ENCODE results near the gene CADPS2. TPM values are rescaled to one million over a fixed set of nuclear protein-coding genes. Genes with fewer than 3 reads are reported as not detected.

Gene CADPS2
- total and polyA plus RNA-seq, 5 donors from 2014 or later: 0.07 TPM; not detected in 4

DNA sequence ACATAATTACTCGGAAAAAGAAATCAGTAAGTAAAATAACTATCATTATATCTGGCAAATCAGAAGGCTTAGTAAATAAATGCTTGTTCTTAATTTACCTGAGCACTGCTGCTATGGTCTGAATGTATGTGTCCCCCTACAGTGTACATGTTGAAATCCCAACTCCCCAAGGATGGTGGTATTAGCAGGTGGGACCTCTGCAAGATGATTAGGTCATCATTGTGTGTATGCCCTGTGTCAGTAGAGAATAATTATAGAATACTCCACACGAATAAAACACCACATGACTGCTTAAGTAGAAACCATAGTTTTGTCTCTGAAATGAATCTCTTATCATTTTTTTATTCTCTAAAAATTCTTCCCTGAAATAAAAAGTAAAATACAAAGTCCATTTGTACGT lies 289.0 kb downstream of the CADPS2 start:
- ATAC-seq (ENCODE audit: low read depth in 2 of 2): no peak
- no peaks in the 10 kb centered on the region for H3K27me3 Mint-ChIP-seq
- no peak overlapping the region for H3K4me3 Mint-ChIP-seq
- H3K9me3 Mint-ChIP-seq: peaks cover 0 to 7% (median 2%) of the 10 kb centered on the region in 7 donors
- no peak overlapping the region for H3K27ac Mint-ChIP-seq
- DNase-seq: no peak
- Histone ChIP-seq H3K9me3 (ENCODE audit: control insufficient read depth in 2 of 2, low read length in 2 of 2) (no peaks in the 10 kb centered on the region), H3K36me3 (ENCODE audit: control insufficient read depth, insufficient read depth, low read length) (no peaks in the 10 kb centered on the region), H3K27ac (ENCODE audit: insufficient read depth, low read length, poor library complexity, severe bottlenecking) (no peak overlapping the region), H3K4me3 (ENCODE audit: low read depth, low read length) (no peak overlapping the region), H3K4me1 (ENCODE audit: control insufficient read depth, insufficient read depth, low read length, poor library complexity, severe bottlenecking) (no peaks in the 10 kb centered on the region), H3K27me3 (ENCODE audit: control insufficient read depth, insufficient read depth, low read length) (no peaks in the 10 kb centered on the region)
- no peaks in the 10 kb centered on the region for H3K4me1 Mint-ChIP-seq
- no peaks in the 10 kb centered on the region for H3K36me3 Mint-ChIP-seq

GRCh38 chr7:122595885-122596284 lies 290.4 kb downstream of the CADPS2 start:
- H3K36me3 ChIP-seq (ENCODE audit: control insufficient read depth, insufficient read depth, low read length): no peaks in the 10 kb centered on the region
- H3K27ac Mint-ChIP-seq: no peak overlapping the region
- no peak overlapping the region for H3K27ac ChIP-seq (ENCODE audit: insufficient read depth, low read length, poor library complexity, severe bottlenecking)
- H3K4me1 ChIP-seq (ENCODE audit: control insufficient read depth, insufficient read depth, low read length, poor library complexity, severe bottlenecking): no peaks in the 10 kb centered on the region
- no peak overlapping the region for H3K4me3 Mint-ChIP-seq
- H3K27me3 ChIP-seq (ENCODE audit: control insufficient read depth, insufficient read depth, low read length): no peaks in the 10 kb centered on the region
- H3K9me3 Mint-ChIP-seq: peaks cover 0 to 7% (median 4%) of the 10 kb centered on the region in 7 donors
- H3K27me3 Mint-ChIP-seq: no peaks in the 10 kb centered on the region
- ATAC-seq (ENCODE audit: low read depth in 2 of 2) (no peak), DNase-seq (no peak)
- no peaks in the 10 kb centered on the region for H3K4me1 Mint-ChIP-seq
- H3K36me3 Mint-ChIP-seq: no peaks in the 10 kb centered on the region
- no peak overlapping the region for H3K4me3 ChIP-seq (ENCODE audit: low read depth, low read length)
- no peaks in the 10 kb centered on the region for H3K9me3 ChIP-seq (ENCODE audit: control insufficient read depth in 2 of 2, low read length in 2 of 2)

DNA sequence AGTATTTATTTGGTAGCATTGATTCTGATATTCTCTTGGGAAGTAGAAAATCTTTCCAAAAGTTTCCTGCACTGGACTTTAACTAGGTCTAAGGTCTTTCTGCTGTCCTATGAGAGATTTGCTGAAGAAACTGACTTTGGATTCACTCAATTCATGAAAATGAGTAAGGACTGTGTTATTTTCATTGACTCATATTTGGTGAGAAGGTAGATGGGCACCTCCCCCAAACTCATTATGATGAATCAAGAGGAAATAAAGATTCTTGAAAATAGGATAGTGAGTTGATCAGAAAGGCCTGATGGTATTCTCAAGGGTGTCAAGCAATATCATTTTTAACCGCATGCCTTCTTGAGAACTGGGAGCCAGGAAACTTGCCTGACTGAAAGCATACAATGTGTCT lies 297.6 kb downstream of the CADPS2 start:
- ATAC-seq (ENCODE audit: low read depth in 2 of 2): no peak
- H3K36me3 ChIP-seq (ENCODE audit: control insufficient read depth, insufficient read depth, low read length): no peaks in the 10 kb centered on the region
- Mint-ChIP-seq H3K36me3 (no peaks in the 10 kb centered on the region), H3K27me3 (no peaks in the 10 kb centered on the region), H3K27ac (no peak overlapping the region), H3K4me3 (no peak overlapping the region), H3K9me3 (peaks cover 0 to 7% (median 3%) of the 10 kb centered on the region in 7 donors), H3K4me1 (no peaks in the 10 kb centered on the region)
- no peak for DNase-seq
- H3K4me1 ChIP-seq (ENCODE audit: control insufficient read depth, insufficient read depth, low read length, poor library complexity, severe bottlenecking): no peaks in the 10 kb centered on the region
- no peaks in the 10 kb centered on the region for H3K9me3 ChIP-seq (ENCODE audit: control insufficient read depth in 2 of 2, low read length in 2 of 2)
- no peaks in the 10 kb centered on the region for H3K27me3 ChIP-seq (ENCODE audit: control insufficient read depth, insufficient read depth, low read length)
- H3K27ac ChIP-seq (ENCODE audit: insufficient read depth, low read length, poor library complexity, severe bottlenecking): no peak overlapping the region
- no peak overlapping the region for H3K4me3 ChIP-seq (ENCODE audit: low read depth, low read length)

DNA sequence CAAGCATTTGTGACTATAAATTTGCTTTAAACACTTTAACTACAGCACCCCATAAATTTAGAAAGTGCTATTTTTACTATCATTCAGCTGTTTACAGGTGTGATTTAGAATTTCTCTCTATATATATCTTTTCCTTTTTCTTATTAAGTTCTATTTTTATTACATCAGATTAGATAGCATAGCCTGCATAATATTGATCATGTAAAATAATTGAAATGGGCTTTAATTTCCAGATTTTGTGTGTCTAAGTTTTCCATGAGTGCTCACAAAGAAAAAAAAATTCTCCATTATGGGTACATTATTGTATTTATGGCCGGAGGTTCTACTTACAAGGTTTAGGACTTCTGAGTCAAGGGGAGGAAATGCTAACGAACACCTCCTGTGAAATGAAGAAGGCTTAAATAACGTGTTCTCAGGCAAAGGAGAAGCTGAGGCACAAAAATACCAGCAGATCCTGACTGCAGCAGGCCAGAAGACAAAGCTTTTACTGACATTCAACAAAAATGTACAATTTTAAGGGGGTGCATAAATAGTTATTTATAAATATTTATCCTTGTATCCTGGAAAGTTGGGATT lies 301.5 kb downstream of the CADPS2 start:
- Mint-ChIP-seq H3K9me3 (peaks cover 0 to 5% (median 0%) of the 10 kb centered on the region in 7 donors), H3K27me3 (no peaks in the 10 kb centered on the region), H3K27ac (no peak overlapping the region), H3K36me3 (no peaks in the 10 kb centered on the region), H3K4me3 (no peak overlapping the region), H3K4me1 (no peaks in the 10 kb centered on the region)
- no peaks in the 10 kb centered on the region for H3K9me3 ChIP-seq (ENCODE audit: control insufficient read depth in 2 of 2, low read length in 2 of 2)
- H3K27ac ChIP-seq (ENCODE audit: insufficient read depth, low read length, poor library complexity, severe bottlenecking): no peak overlapping the region
- H3K36me3 ChIP-seq (ENCODE audit: control insufficient read depth, insufficient read depth, low read length): no peaks in the 10 kb centered on the region
- ATAC-seq (ENCODE audit: low read depth in 2 of 2) (no peak), DNase-seq (no peak)
- H3K4me3 ChIP-seq (ENCODE audit: low read depth, low read length): no peak overlapping the region
- no peaks in the 10 kb centered on the region for H3K27me3 ChIP-seq (ENCODE audit: control insufficient read depth, insufficient read depth, low read length)
- no peaks in the 10 kb centered on the region for H3K4me1 ChIP-seq (ENCODE audit: control insufficient read depth, insufficient read depth, low read length, poor library complexity, severe bottlenecking)

DNA sequence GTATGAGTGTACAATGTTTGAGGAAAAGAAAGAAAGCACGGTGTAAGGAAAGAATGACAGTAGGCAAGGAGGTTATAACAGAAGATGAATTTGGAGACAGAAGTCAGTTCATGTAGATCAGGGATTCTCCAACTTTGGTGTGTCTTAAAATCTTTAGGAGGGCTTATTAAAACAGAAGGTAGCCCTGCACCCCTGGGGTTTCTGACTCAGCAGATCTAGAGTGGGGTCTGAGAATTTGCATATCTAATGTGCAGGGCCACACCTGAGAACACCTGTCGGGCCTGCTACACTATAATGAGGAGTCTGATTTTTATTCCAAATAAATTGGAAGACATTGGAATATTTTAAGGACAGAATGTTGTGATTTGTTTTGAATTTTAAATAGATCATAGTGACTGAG lies 307.9 kb downstream of the CADPS2 start:
- Mint-ChIP-seq H3K4me3 (no peak overlapping the region), H3K36me3 (no peaks in the 10 kb centered on the region), H3K4me1 (no peaks in the 10 kb centered on the region), H3K27ac (no peak overlapping the region), H3K9me3 (peaks cover 0 to 8% (median 2%) of the 10 kb centered on the region in 7 donors), H3K27me3 (no peaks in the 10 kb centered on the region)
- ATAC-seq (ENCODE audit: low read depth in 2 of 2) (no peak), DNase-seq (no peak)
- Histone ChIP-seq H3K4me1 (ENCODE audit: control insufficient read depth, insufficient read depth, low read length, poor library complexity, severe bottlenecking) (no peaks in the 10 kb centered on the region), H3K36me3 (ENCODE audit: control insufficient read depth, insufficient read depth, low read length) (no peaks in the 10 kb centered on the region), H3K4me3 (ENCODE audit: low read depth, low read length) (no peak overlapping the region), H3K9me3 (ENCODE audit: control insufficient read depth in 2 of 2, low read length in 2 of 2) (no peaks in the 10 kb centered on the region), H3K27me3 (ENCODE audit: control insufficient read depth, insufficient read depth, low read length) (no peaks in the 10 kb centered on the region), H3K27ac (ENCODE audit: insufficient read depth, low read length, poor library complexity, severe bottlenecking) (no peak overlapping the region)

GRCh38 chr7:122577449-122578003 lies 308.7 kb downstream of the CADPS2 start:
- H3K36me3 ChIP-seq (ENCODE audit: control insufficient read depth, insufficient read depth, low read length): no peaks in the 10 kb centered on the region
- H3K27ac Mint-ChIP-seq: no peak overlapping the region
- H3K4me3 ChIP-seq (ENCODE audit: low read depth, low read length): no peak overlapping the region
- no peaks in the 10 kb centered on the region for H3K27me3 ChIP-seq (ENCODE audit: control insufficient read depth, insufficient read depth, low read length)
- no peaks in the 10 kb centered on the region for H3K36me3 Mint-ChIP-seq
- H3K9me3 ChIP-seq (ENCODE audit: control insufficient read depth in 2 of 2, low read length in 2 of 2): no peaks in the 10 kb centered on the region
- H3K4me3 Mint-ChIP-seq: no peak overlapping the region
- no peaks in the 10 kb centered on the region for H3K4me1 Mint-ChIP-seq
- peaks cover 0 to 13% (median 2%) of the 10 kb centered on the region in 7 donors for H3K9me3 Mint-ChIP-seq
- no peaks in the 10 kb centered on the region for H3K27me3 Mint-ChIP-seq
- DNase-seq (no peak), ATAC-seq (ENCODE audit: low read depth in 2 of 2) (no peak)
- H3K4me1 ChIP-seq (ENCODE audit: control insufficient read depth, insufficient read depth, low read length, poor library complexity, severe bottlenecking): no peaks in the 10 kb centered on the region
- H3K27ac ChIP-seq (ENCODE audit: insufficient read depth, low read length, poor library complexity, severe bottlenecking): no peak overlapping the region

- Histone ChIP-seq H3K4me3 (ENCODE audit: low read depth, low read length) (no peak overlapping the region), H3K9me3 (ENCODE audit: control insufficient read depth in 2 of 2, low read length in 2 of 2) (no peaks in the 10 kb centered on the region), H3K4me1 (ENCODE audit: control insufficient read depth, insufficient read depth, low read length, poor library complexity, severe bottlenecking) (no peaks in the 10 kb centered on the region), H3K27ac (ENCODE audit: insufficient read depth, low read length, poor library complexity, severe bottlenecking) (no peak overlapping the region), H3K27me3 (ENCODE audit: control insufficient read depth, insufficient read depth, low read length) (no peaks in the 10 kb centered on the region), H3K36me3 (ENCODE audit: control insufficient read depth, insufficient read depth, low read length) (no peaks in the 10 kb centered on the region)
- Mint-ChIP-seq H3K4me3 (no peak overlapping the region), H3K27ac (no peak overlapping the region), H3K9me3 (peaks cover 0 to 13% (median 0%) of the 10 kb centered on the region in 7 donors), H3K36me3 (no peaks in the 10 kb centered on the region), H3K4me1 (no peaks in the 10 kb centered on the region), H3K27me3 (no peaks in the 10 kb centered on the region)
- ATAC-seq (ENCODE audit: low read depth in 2 of 2) (no peak), DNase-seq (no peak)
Observed at GRCh38 chr7:122572706-122573105, 313.6 kb downstream of the CADPS2 start.

GRCh38 chr7:122561326-122561725 lies 324.9 kb downstream of the CADPS2 start:
- no peak for DNase-seq

More at GRCh38 chr7:122561326-122561725, 324.9 kb downstream of the CADPS2 start:
- H3K27me3 ChIP-seq (ENCODE audit: control insufficient read depth, insufficient read depth, low read length): no peaks in the 10 kb centered on the region
- no peak for ATAC-seq (ENCODE audit: low read depth in 2 of 2)
- no peak overlapping the region for H3K27ac ChIP-seq (ENCODE audit: insufficient read depth, low read length, poor library complexity, severe bottlenecking)
- no peak overlapping the region for H3K4me3 ChIP-seq (ENCODE audit: low read depth, low read length)
- H3K9me3 Mint-ChIP-seq: peaks cover 2 to 15% (median 4%) of the 10 kb centered on the region in 7 donors
- H3K4me1 ChIP-seq (ENCODE audit: control insufficient read depth, insufficient read depth, low read length, poor library complexity, severe bottlenecking): no peaks in the 10 kb centered on the region
- no peaks in the 10 kb centered on the region for H3K36me3 ChIP-seq (ENCODE audit: control insufficient read depth, insufficient read depth, low read length)
- H3K36me3 Mint-ChIP-seq: no peaks in the 10 kb centered on the region
- no peaks in the 10 kb centered on the region for H3K27me3 Mint-ChIP-seq
- H3K9me3 ChIP-seq (ENCODE audit: control insufficient read depth in 2 of 2, low read length in 2 of 2): peaks cover 0 to 3% of the 10 kb centered on the region in 2 experiments
- no peak overlapping the region for H3K27ac Mint-ChIP-seq
- H3K4me1 Mint-ChIP-seq: no peaks in the 10 kb centered on the region
- no peak overlapping the region for H3K4me3 Mint-ChIP-seq

Data from CD4-positive, CD25-positive, alpha-beta regulatory T cell (primary cell).